Lung (tissue), 12 donors: ENCODE results near the gene MYO1A. TPM values are rescaled to one million over a fixed set of nuclear protein-coding genes. Genes with fewer than 3 reads are reported as not detected.

Experiments used
- ATAC-seq: fragments of 200-7000 bp; cut with Tn5 transposase; one replicate; pipeline ENCODE4 v1.9.1; 2020; ENCODE audit warnings: moderate number of reproducible peaks; ENCODE audit not compliant: insufficient read depth, low FRiP score
- DNase-seq, 3 donors: peaks; one replicate each; pipeline ENCODE4 v3.0.0-alpha.2; 2013 to 2017
- H3K27ac ChIP-seq, 2 donors: one replicate each; pipeline ENCODE4 v1.5.1; 2013; ENCODE audit warnings: mild to moderate bottlenecking in 2 of 2, moderate library complexity in 2 of 2, control low read depth in 1 of 2, inconsistent platforms in 1 of 2, low read depth in 1 of 2, low read length in 1 of 2
- H3K27me3 ChIP-seq, 3 donors: one replicate each; pipeline ENCODE4 v1.5.1; 2013; ENCODE audit warnings: low read length in 2 of 3; ENCODE audit not compliant: control insufficient read depth in 3 of 3, insufficient read depth in 3 of 3
- H3K36me3 ChIP-seq, 4 donors: one replicate each; pipeline ENCODE4 v1.5.1; 2013; ENCODE audit warnings: low read length in 4 of 4, mild to moderate bottlenecking in 1 of 4, moderate library complexity in 1 of 4; ENCODE audit not compliant: control insufficient read depth in 4 of 4, insufficient read depth in 4 of 4
- H3K4me1 ChIP-seq, 5 donors: one replicate each; pipeline ENCODE4 v1.5.1; 2013; ENCODE audit warnings: low read length in 5 of 5, mild to moderate bottlenecking in 2 of 5, moderate library complexity in 1 of 5; ENCODE audit not compliant: control insufficient read depth in 5 of 5, insufficient read depth in 5 of 5
- H3K4me3 ChIP-seq: one replicate; pipeline ENCODE4 v1.5.1; 2013; ENCODE audit warnings: mild to moderate bottlenecking, control low read depth, moderate library complexity
- H3K9ac ChIP-seq, 2 donors: one replicate each; pipeline ENCODE4 v1.5.1; 2013; ENCODE audit warnings: low read length in 2 of 2, control low read depth in 1 of 2; ENCODE audit not compliant: insufficient read depth in 1 of 2
- H3K9me3 ChIP-seq, 4 donors: one replicate each; pipeline ENCODE4 v1.5.1; 2013; ENCODE audit warnings: low read length in 3 of 4, mild to moderate bottlenecking in 1 of 4, moderate library complexity in 1 of 4; ENCODE audit not compliant: control insufficient read depth in 4 of 4, insufficient read depth in 3 of 4
- WGBS, 2 donors: extraction: QIAGEN DNeasy Blood & Tissue Kit; methylation state at CpG; one replicate each; pipeline ENCODE4 v1.1.7; 2013; 5-methylcytosine and 5-hydroxymethylcytosine counted together
- polyA plus RNA-seq, 2 donors: library from polyadenylated mRNA; stranded (reverse); fragments of 200-250 nt; gene quantifications; one replicate each; pipeline ENCODE4 v1.2.1, GENCODE V29; 2013
- total RNA-seq, 2 donors: library from RNA; depleted of rRNA in 1 of 2; stranded (reverse); fragments of >200 nt in 1 of 2; gene quantifications; one replicate each; pipeline ENCODE4 v1.2.1, GENCODE V29; 2014 to 2021
- TF ChIP-seq, protein P1 (sequence below): IDR thresholded peaks from 2 replicates; pipeline ENCODE4 v1.5.1; 2012; ENCODE audit warnings: mild to moderate bottlenecking; ENCODE audit errors: control extremely low read depth, extremely low read depth
- donor health status: control.
- donor health status: control.
- donor health status: Bipolar disorder and iron deficiency.
- donor health status: healthy.
- donor health status: DM: yes; HTN: yes; CAD: no.

Gene MYO1A
- total and polyA plus RNA-seq, 4 donors, result 0.09 to 0.67 (median 0.20) TPM

DNA sequence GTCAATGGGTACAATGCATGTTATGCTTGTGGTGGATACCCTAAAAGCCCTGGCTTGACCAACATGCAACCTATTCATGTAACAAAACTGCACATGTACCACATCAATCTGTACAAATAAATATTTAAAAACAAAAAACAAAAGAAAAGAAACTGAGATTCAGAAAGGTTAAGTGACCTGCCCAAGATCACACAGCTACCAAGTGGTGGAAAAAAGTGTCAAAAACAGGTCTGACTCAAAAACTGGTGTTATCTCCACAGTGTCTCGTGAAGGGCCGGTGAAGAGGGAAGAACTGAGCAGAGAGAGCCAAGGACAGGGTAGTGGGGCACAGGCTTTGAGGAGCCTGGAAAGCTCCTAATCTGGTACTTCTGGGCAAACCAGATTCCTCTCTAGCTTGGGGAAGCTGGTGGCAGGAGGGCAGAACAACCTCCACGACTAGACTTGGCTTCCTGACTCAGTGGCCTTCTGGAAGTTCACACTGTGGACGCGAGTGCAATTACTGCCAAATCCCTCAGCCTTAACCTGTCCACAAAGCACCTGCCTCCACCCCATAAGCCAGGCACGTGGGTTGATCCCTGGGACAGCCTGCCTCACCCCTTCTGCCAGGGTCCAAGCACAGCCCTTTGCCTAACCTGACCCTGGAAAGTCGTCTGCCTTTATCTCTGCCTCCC, 59.1 kb downstream of the MYO1A start:
- no peaks in the 10 kb centered on the region for H3K27me3 ChIP-seq
- no peaks in the 10 kb centered on the region for H3K36me3 ChIP-seq
- peak overlapping the region in 1 of 2 donors; percentile 40 for H3K27ac ChIP-seq
- peaks cover 0 to 16% (median 10%) of the 10 kb centered on the region in 5 donors for H3K4me1 ChIP-seq
- no peaks in the 10 kb centered on the region for H3K9me3 ChIP-seq
- no peak overlapping the region for H3K4me3 ChIP-seq
- H3K9ac ChIP-seq, result no peak overlapping the region
- DNase-seq (no peak), ATAC-seq (no peak)
- TF ChIP-seq, protein P1, sequence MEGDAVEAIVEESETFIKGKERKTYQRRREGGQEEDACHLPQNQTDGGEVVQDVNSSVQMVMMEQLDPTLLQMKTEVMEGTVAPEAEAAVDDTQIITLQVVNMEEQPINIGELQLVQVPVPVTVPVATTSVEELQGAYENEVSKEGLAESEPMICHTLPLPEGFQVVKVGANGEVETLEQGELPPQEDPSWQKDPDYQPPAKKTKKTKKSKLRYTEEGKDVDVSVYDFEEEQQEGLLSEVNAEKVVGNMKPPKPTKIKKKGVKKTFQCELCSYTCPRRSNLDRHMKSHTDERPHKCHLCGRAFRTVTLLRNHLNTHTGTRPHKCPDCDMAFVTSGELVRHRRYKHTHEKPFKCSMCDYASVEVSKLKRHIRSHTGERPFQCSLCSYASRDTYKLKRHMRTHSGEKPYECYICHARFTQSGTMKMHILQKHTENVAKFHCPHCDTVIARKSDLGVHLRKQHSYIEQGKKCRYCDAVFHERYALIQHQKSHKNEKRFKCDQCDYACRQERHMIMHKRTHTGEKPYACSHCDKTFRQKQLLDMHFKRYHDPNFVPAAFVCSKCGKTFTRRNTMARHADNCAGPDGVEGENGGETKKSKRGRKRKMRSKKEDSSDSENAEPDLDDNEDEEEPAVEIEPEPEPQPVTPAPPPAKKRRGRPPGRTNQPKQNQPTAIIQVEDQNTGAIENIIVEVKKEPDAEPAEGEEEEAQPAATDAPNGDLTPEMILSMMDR, result no peak
- 27 to 37% methylated on average over 7 of the region's 7 CpGs for WGBS, 2 donors

DNA sequence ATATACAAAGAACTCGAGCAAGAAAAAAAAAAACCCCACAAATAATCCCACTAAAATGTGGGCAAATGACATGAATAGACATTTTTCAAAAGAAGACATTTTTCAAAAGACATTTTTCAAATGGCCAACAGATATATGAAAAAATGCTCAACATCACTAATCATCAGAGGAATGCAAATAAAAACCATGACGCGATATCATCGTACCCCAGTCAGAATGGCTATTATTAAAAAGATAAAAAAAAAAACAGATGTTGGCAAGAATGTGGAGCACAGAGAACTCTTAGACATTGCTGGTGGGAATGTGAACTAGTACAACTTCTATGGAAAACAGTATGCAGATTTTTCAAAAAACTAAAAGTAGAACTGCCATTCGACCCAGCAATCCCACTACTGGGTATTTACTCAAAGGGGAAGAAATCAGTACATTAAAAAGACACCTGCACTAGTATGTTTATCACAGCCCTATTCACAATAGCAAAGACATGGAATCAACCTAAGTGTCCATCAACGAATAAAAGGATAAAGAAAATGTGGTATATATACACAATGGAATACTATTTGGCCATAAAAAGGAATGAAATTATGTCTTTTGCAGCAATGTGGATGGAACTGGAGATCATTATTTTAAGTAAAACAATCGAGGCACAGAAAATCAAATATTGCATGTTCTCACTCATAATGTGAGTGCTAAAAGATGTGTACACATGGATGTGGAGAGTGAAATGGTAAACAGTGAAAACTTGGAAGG, 59.9 kb downstream of the MYO1A start:
- Histone ChIP-seq H3K9ac (no peak overlapping the region), H3K4me3 (no peak overlapping the region), H3K4me1 (peaks cover 0 to 16% (median 10%) of the 10 kb centered on the region in 5 donors), H3K36me3 (no peaks in the 10 kb centered on the region), H3K9me3 (no peaks in the 10 kb centered on the region), H3K27ac (no peak overlapping the region), H3K27me3 (no peaks in the 10 kb centered on the region)
- WGBS, 2 donors, result 68 to 78% methylated on average over 7 of the region's 7 CpGs
- DNase-seq (no peak), ATAC-seq (no peak)
- TF ChIP-seq, protein P1, result no peak

DNA sequence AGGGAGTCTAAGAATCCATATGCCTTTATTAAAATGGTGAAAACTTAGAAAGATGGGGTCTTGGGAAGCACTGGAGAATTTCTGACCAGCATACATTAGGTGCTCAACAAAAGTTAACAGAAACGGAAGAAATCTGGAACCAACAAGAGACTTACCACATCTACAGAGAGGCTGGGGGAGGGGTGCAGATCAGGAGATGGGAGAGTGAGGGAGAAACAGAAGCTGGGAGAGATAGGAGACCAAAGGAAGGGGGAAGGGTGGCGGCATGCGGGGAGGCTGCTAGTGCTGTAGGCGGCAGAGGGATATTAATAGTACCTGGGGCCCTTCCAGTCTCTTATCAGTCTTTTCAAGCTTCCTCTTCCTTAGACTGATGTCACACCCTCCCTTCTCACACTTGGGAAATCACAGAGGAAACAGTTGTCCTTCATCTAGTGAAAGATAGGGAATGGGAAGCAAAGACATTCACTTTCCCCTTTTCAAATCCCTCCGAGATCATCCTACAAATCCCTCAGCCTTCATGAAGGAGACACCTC, 61.7 kb downstream of the MYO1A start:
- H3K27me3 ChIP-seq, result no peaks in the 10 kb centered on the region
- 8 to 31% methylated on average over 5 of the region's 5 CpGs for WGBS, 2 donors
- H3K4me3 ChIP-seq, result no peak overlapping the region
- H3K36me3 ChIP-seq, result no peaks in the 10 kb centered on the region
- H3K9me3 ChIP-seq, result no peaks in the 10 kb centered on the region
- TF ChIP-seq, protein P1, result no peak
- H3K4me1 ChIP-seq, result peaks cover 0 to 13% (median 10%) of the 10 kb centered on the region in 5 donors
- H3K27ac ChIP-seq, result peak overlapping the region in 1 of 2 donors; percentile 22
- ATAC-seq (no peak), DNase-seq (peak in 2 of 3 donors; percentile 6 to 47)
- no peak overlapping the region for H3K9ac ChIP-seq
